ENCODE results near the gene ASB2.

The ASB2 gene

GRCh38 chr14:93952829-93953228 is 23.5 kb downstream of the ASB2 start:
- Histone ChIP-seq H3K36me3 (ENCODE audit: control insufficient read depth in 1 of 2, insufficient read depth in 2 of 2, low read length in 2 of 2) (peaks cover 0 to 6% of the 10 kb centered on the region in 2 donors), H3K27ac (ENCODE audit: low read length) (no peak overlapping the region), H3K4me1 (ENCODE audit: control insufficient read depth in 1 of 2, insufficient read depth in 2 of 2, low read length in 2 of 2) (peaks cover 5 to 53% of the 10 kb centered on the region in 2 donors), H3K9me3 (ENCODE audit: control insufficient read depth in 1 of 2, low read length in 2 of 2) (no peaks in the 10 kb centered on the region), H3K27me3 (ENCODE audit: low read depth, low read length) (no peaks in the 10 kb centered on the region), H3K4me3 (ENCODE audit: low read depth in 1 of 2, low read length in 2 of 2) (no peak overlapping the region)

GRCh38 chr14:93951635-93952540 is 24.5 kb downstream of the ASB2 start:
- Histone ChIP-seq H3K27ac (ENCODE audit: low read length) (no peak overlapping the region), H3K9me3 (ENCODE audit: control insufficient read depth in 1 of 2, low read length in 2 of 2) (no peaks in the 10 kb centered on the region), H3K27me3 (ENCODE audit: low read depth, low read length) (no peaks in the 10 kb centered on the region), H3K4me1 (ENCODE audit: control insufficient read depth in 1 of 2, insufficient read depth in 2 of 2, low read length in 2 of 2) (peaks cover 0 to 47% of the 10 kb centered on the region in 2 donors), H3K36me3 (ENCODE audit: control insufficient read depth in 1 of 2, insufficient read depth in 2 of 2, low read length in 2 of 2) (peaks cover 3 to 12% of the 10 kb centered on the region in 2 donors), H3K4me3 (ENCODE audit: low read depth in 1 of 2, low read length in 2 of 2) (no peak overlapping the region)

GRCh38 chr14:93950948-93951634 is 25.3 kb downstream of the ASB2 start:
- Histone ChIP-seq H3K27me3 (ENCODE audit: low read depth, low read length) (no peaks in the 10 kb centered on the region), H3K36me3 (ENCODE audit: control insufficient read depth in 1 of 2, insufficient read depth in 2 of 2, low read length in 2 of 2) (peaks cover 11 to 15% of the 10 kb centered on the region in 2 donors), H3K4me1 (ENCODE audit: control insufficient read depth in 1 of 2, insufficient read depth in 2 of 2, low read length in 2 of 2) (peaks cover 0 to 39% of the 10 kb centered on the region in 2 donors), H3K9me3 (ENCODE audit: control insufficient read depth in 1 of 2, low read length in 2 of 2) (no peaks in the 10 kb centered on the region), H3K4me3 (ENCODE audit: low read depth in 1 of 2, low read length in 2 of 2) (no peak overlapping the region), H3K27ac (ENCODE audit: low read length) (no peak overlapping the region)

GRCh38 chr14:93949511-93950075 is 26.8 kb downstream of the ASB2 start:
- H3K36me3 ChIP-seq (ENCODE audit: control insufficient read depth in 1 of 2, insufficient read depth in 2 of 2, low read length in 2 of 2): peaks cover 11 to 15% of the 10 kb centered on the region in 2 donors
- no peaks in the 10 kb centered on the region for H3K9me3 ChIP-seq (ENCODE audit: control insufficient read depth in 1 of 2, low read length in 2 of 2)
- no peaks in the 10 kb centered on the region for H3K27me3 ChIP-seq (ENCODE audit: low read depth, low read length)
- H3K4me3 ChIP-seq (ENCODE audit: low read depth in 1 of 2, low read length in 2 of 2): no peak overlapping the region
- H3K27ac ChIP-seq (ENCODE audit: low read length): no peak overlapping the region
- peaks cover 0 to 31% of the 10 kb centered on the region in 2 donors for H3K4me1 ChIP-seq (ENCODE audit: control insufficient read depth in 1 of 2, insufficient read depth in 2 of 2, low read length in 2 of 2)

- no peak overlapping the region for H3K4me3 ChIP-seq (ENCODE audit: low read depth in 1 of 2, low read length in 2 of 2)
- H3K9me3 ChIP-seq (ENCODE audit: control insufficient read depth in 1 of 2, low read length in 2 of 2): no peaks in the 10 kb centered on the region
- H3K27ac ChIP-seq (ENCODE audit: low read length): no peak overlapping the region
- no peaks in the 10 kb centered on the region for H3K27me3 ChIP-seq (ENCODE audit: low read depth, low read length)
- peaks cover 0 to 9% of the 10 kb centered on the region in 2 donors for H3K4me1 ChIP-seq (ENCODE audit: control insufficient read depth in 1 of 2, insufficient read depth in 2 of 2, low read length in 2 of 2)
- H3K36me3 ChIP-seq (ENCODE audit: control insufficient read depth in 1 of 2, insufficient read depth in 2 of 2, low read length in 2 of 2): peaks cover 15% of the 10 kb centered on the region in 2 donors
These were observed 29.1 kb downstream of the ASB2 start for GRCh38 chr14:93947282-93947681.

- no peaks in the 10 kb centered on the region for H3K9me3 ChIP-seq (ENCODE audit: control insufficient read depth in 1 of 2, low read length in 2 of 2)
- no peak overlapping the region for H3K27ac ChIP-seq (ENCODE audit: low read length)
- peaks cover 0 to 4% of the 10 kb centered on the region in 2 donors for H3K4me1 ChIP-seq (ENCODE audit: control insufficient read depth in 1 of 2, insufficient read depth in 2 of 2, low read length in 2 of 2)
- no peak overlapping the region for H3K4me3 ChIP-seq (ENCODE audit: low read depth in 1 of 2, low read length in 2 of 2)
- H3K27me3 ChIP-seq (ENCODE audit: low read depth, low read length): no peaks in the 10 kb centered on the region
- H3K36me3 ChIP-seq (ENCODE audit: control insufficient read depth in 1 of 2, insufficient read depth in 2 of 2, low read length in 2 of 2): peaks cover 15% of the 10 kb centered on the region in 2 donors
These were observed 29.8 kb downstream of the ASB2 start for GRCh38 chr14:93946541-93947090.

- H3K9me3 ChIP-seq (ENCODE audit: control insufficient read depth in 1 of 2, low read length in 2 of 2): no peaks in the 10 kb centered on the region
- H3K27me3 ChIP-seq (ENCODE audit: low read depth, low read length): no peaks in the 10 kb centered on the region
- peaks cover 0 to 4% of the 10 kb centered on the region in 2 donors for H3K4me1 ChIP-seq (ENCODE audit: control insufficient read depth in 1 of 2, insufficient read depth in 2 of 2, low read length in 2 of 2)
- H3K27ac ChIP-seq (ENCODE audit: low read length): no peak overlapping the region
- H3K4me3 ChIP-seq (ENCODE audit: low read depth in 1 of 2, low read length in 2 of 2): no peak overlapping the region
- H3K36me3 ChIP-seq (ENCODE audit: control insufficient read depth in 1 of 2, insufficient read depth in 2 of 2, low read length in 2 of 2): peaks cover 15% of the 10 kb centered on the region in 2 donors
These were observed 30.3 kb downstream of the ASB2 start for GRCh38 chr14:93946104-93946503.

GRCh38 chr14:93945070-93945399 is 31.3 kb downstream of the ASB2 start:
- no peak overlapping the region for H3K27ac ChIP-seq (ENCODE audit: low read length)
- H3K4me1 ChIP-seq (ENCODE audit: control insufficient read depth in 1 of 2, insufficient read depth in 2 of 2, low read length in 2 of 2): peaks cover 0 to 6% of the 10 kb centered on the region in 2 donors
- no peak overlapping the region for H3K4me3 ChIP-seq (ENCODE audit: low read depth in 1 of 2, low read length in 2 of 2)
- H3K9me3 ChIP-seq (ENCODE audit: control insufficient read depth in 1 of 2, low read length in 2 of 2): no peaks in the 10 kb centered on the region
- no peaks in the 10 kb centered on the region for H3K27me3 ChIP-seq (ENCODE audit: low read depth, low read length)
- H3K36me3 ChIP-seq (ENCODE audit: control insufficient read depth in 1 of 2, insufficient read depth in 2 of 2, low read length in 2 of 2): peaks cover 12 to 15% of the 10 kb centered on the region in 2 donors

GRCh38 chr14:93944348-93945069 is 31.9 kb downstream of the ASB2 start:
- H3K27ac ChIP-seq (ENCODE audit: low read length): no peak overlapping the region
- H3K4me3 ChIP-seq (ENCODE audit: low read depth in 1 of 2, low read length in 2 of 2): no peak overlapping the region
- peaks cover 0 to 10% of the 10 kb centered on the region in 2 donors for H3K4me1 ChIP-seq (ENCODE audit: control insufficient read depth in 1 of 2, insufficient read depth in 2 of 2, low read length in 2 of 2)
- H3K27me3 ChIP-seq (ENCODE audit: low read depth, low read length): no peaks in the 10 kb centered on the region
- peaks cover 9 to 15% of the 10 kb centered on the region in 2 donors for H3K36me3 ChIP-seq (ENCODE audit: control insufficient read depth in 1 of 2, insufficient read depth in 2 of 2, low read length in 2 of 2)
- no peaks in the 10 kb centered on the region for H3K9me3 ChIP-seq (ENCODE audit: control insufficient read depth in 1 of 2, low read length in 2 of 2)

- H3K9me3 ChIP-seq (ENCODE audit: control insufficient read depth in 1 of 2, low read length in 2 of 2): no peaks in the 10 kb centered on the region
- peaks cover 0 to 10% of the 10 kb centered on the region in 2 donors for H3K4me1 ChIP-seq (ENCODE audit: control insufficient read depth in 1 of 2, insufficient read depth in 2 of 2, low read length in 2 of 2)
- H3K36me3 ChIP-seq (ENCODE audit: control insufficient read depth in 1 of 2, insufficient read depth in 2 of 2, low read length in 2 of 2): peaks cover 9 to 15% of the 10 kb centered on the region in 2 donors
- no peak overlapping the region for H3K4me3 ChIP-seq (ENCODE audit: low read depth in 1 of 2, low read length in 2 of 2)
- H3K27ac ChIP-seq (ENCODE audit: low read length): no peak overlapping the region
- no peaks in the 10 kb centered on the region for H3K27me3 ChIP-seq (ENCODE audit: low read depth, low read length)
These were observed 32.4 kb downstream of the ASB2 start for GRCh38 chr14:93943930-93944329.
